OCI-LY3 (cell line): ENCODE results near the gene TCEAL9.
"Not testable (repeated sequence)": the region's sequence is repeated elsewhere in the genome, so short reads cannot be mapped to it uniquely, and the experiment has no call there.

Source experiments
- H2AFZ ChIP-seq: fragments of 200-600, 300-600 bp; shearing (Covaris generic); 2 replicates; pipeline ENCODE4 v1.6.0; 2014; ENCODE audit warnings: antibody characterized with exemption, low read depth, low read length
- H3K27ac ChIP-seq: fragments of 200-600, 300-600 bp; sonication (generic); 2 replicates; pipeline ENCODE4 v1.5.1; 2014; ENCODE audit warnings: mild to moderate bottlenecking, low read length, moderate library complexity, mixed read lengths
- H3K27me3 ChIP-seq: fragments of 200-600, 300-600 bp; sonication (generic); 2 replicates; pipeline ENCODE4 v1.6.1; 2014; ENCODE audit warnings: low read depth, low read length, mixed read lengths
- H3K36me3 ChIP-seq: fragments of 200-600, 300-600 bp; sonication (generic); replicated peaks from 2 replicates; pipeline ENCODE3; 2014; ENCODE audit warnings: low read depth, low read length, mixed read lengths
- H3K4me1 ChIP-seq: fragments of 300-600, 200-600 bp; sonication (generic); 2 replicates; pipeline ENCODE4 v1.6.1; 2014; ENCODE audit warnings: low read length, mixed read lengths
- H3K4me2 ChIP-seq: fragments of 200-600, 300-600 bp; sonication (generic); 2 replicates; pipeline ENCODE4 v1.6.1; 2014; ENCODE audit warnings: low read length, mixed read lengths
- H3K4me3 ChIP-seq: fragments of 300-600, 200-600 bp; sonication (generic); 2 replicates; pipeline ENCODE4 v1.5.1; 2014; ENCODE audit warnings: antibody characterized with exemption, mild to moderate bottlenecking, low read length, moderate library complexity
- H3K79me2 ChIP-seq: fragments of 300-600, 200-600 bp; shearing (Covaris generic); 2 replicates; pipeline ENCODE4 v1.6.1; 2014; ENCODE audit warnings: mild to moderate bottlenecking, low read length, mixed read lengths
- H3K9ac ChIP-seq: fragments of 300-600, 200-600 bp; shearing (Covaris generic); 2 replicates; pipeline ENCODE4 v1.6.0; 2014; ENCODE audit warnings: mild to moderate bottlenecking, low read length, moderate library complexity
- H3K9me3 ChIP-seq: fragments of 200-600, 300-600 bp; shearing (Covaris generic); 2 replicates; pipeline ENCODE4 v1.6.1; 2014; ENCODE audit warnings: low read length, mixed read lengths; ENCODE audit not compliant: insufficient read depth
- H4K20me1 ChIP-seq: fragments of 200-600, 300-600 bp; sonication (generic); 2 replicates; pipeline ENCODE4 v1.6.1; 2016; ENCODE audit warnings: low read length, mixed read lengths; ENCODE audit not compliant: insufficient read depth
- CTCF ChIP-seq: fragments of 200-600, 300-600 bp; sonication (generic); IDR thresholded peaks from 2 replicates; pipeline ENCODE4 v1.5.1; 2014; ENCODE audit warnings: antibody characterized with exemption, low read length, low read depth
- EZH2phosphoT487 ChIP-seq: fragments of 200-600 bp; shearing (Covaris generic); IDR thresholded peaks from 2 replicates; pipeline ENCODE4 v1.6.1; 2018; ENCODE audit warnings: antibody characterized with exemption, mixed run types, low read depth

TCEAL9 gene

GRCh38 chrX:103344606-103345005 lies 11.7 kb upstream of the TCEAL9 start:
- Histone ChIP-seq H3K79me2 (no peaks in the 10 kb centered on the region), H3K27me3 (peaks cover 3% of the 10 kb centered on the region; the same call in 1 of the 2 replicates), H3K4me1 (no peaks in the 10 kb centered on the region), H4K20me1 (no peaks in the 10 kb centered on the region), H3K9ac (no peak overlapping the region), H3K9me3 (no peaks in the 10 kb centered on the region), H3K27ac (no peak overlapping the region), H3K4me2 (no peak overlapping the region), H3K4me3 (no peak overlapping the region), H3K36me3 (no peaks in the 10 kb centered on the region), H2AFZ (no peak overlapping the region)
- TF ChIP-seq CTCF (no peak), EZH2phosphoT487 (no peak)

DNA sequence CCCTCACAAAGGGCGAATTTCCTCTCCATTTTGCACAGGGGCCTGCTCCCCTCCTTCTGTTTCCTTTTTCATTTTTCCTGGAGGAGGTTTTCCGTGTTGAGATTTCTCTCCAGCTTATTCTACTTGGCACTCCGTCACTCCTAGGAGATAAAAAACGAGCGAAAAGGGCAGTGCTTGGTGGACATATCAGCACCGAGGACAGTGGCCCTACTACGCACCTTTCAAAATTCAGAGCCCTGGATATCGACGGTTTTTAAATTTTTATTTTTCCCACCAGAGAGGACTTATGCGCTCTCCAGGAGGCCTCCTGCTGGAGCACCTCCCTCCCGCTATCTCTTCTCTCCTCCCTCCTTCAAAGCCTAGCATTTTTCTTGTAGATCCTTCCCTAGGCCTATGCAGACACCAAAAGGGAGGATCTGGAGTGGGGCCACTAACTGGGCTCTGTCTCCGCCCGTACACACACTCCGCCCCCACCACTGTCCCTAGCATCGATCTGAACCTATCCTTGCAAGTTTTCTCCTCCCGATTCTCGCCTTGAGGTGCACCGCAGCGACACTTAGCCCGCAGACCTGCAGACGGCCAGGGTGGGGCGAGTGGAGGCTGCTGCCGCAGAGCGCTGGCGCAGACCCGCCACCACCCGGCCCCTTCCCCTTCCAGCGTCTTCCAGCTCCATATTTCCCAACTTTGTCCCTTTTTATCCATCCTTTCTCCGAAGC lies 8.5 kb upstream of the TCEAL9 start:
- no peak overlapping the region for H3K27ac ChIP-seq
- H2AFZ ChIP-seq: no peak overlapping the region
- no peak overlapping the region for H3K4me3 ChIP-seq
- no peak for TF ChIP-seq EZH2phosphoT487
- TF ChIP-seq CTCF: no peak
- H3K79me2 ChIP-seq: no peaks in the 10 kb centered on the region
- no peaks in the 10 kb centered on the region for H3K9me3 ChIP-seq
- H3K27me3 ChIP-seq: no peaks in the 10 kb centered on the region
- no peaks in the 10 kb centered on the region for H3K36me3 ChIP-seq
- H3K4me2 ChIP-seq: no peak overlapping the region
- no peaks in the 10 kb centered on the region for H3K4me1 ChIP-seq
- no peaks in the 10 kb centered on the region for H4K20me1 ChIP-seq
- H3K9ac ChIP-seq: no peak overlapping the region

DNA sequence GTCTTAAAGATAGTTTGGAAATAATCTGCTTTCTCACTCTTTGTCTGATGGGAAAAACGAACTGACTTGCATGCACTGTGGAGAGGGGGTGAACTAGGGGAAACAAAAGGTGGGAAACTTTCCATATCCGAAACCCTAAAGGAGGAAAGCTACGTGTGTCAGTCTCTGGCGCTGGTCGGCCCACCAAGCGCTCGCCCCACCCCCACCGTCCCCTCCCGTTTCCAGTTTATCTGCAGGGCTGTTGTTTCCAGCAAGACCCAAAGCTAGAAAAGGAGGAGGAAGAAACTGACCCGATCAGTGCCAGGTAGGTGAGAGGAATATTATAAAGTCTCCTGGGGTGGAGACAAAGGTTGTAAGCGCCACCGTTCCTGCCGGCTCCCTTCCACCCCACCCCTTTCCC lies 552 bp downstream of the TCEAL9 start:
- TF ChIP-seq EZH2phosphoT487: no peak
- no peak for TF ChIP-seq CTCF
- H3K4me1 ChIP-seq: 0 out of 2 replicates have a peak, but pooled peaks cover 5% of the 10 kb centered on the region
- H3K27me3 ChIP-seq: no peaks in the 10 kb centered on the region
- peak overlapping the region; percentile 91 for H3K4me3 ChIP-seq
- H3K9ac ChIP-seq: peak overlapping the region; percentile 75
- no peak overlapping the region for H3K27ac ChIP-seq
- peak overlapping the region; percentile 87 for H3K4me2 ChIP-seq
- H3K36me3 ChIP-seq: no peaks in the 10 kb centered on the region
- H2AFZ ChIP-seq: peak overlapping the region; percentile 95; the same call in 1 of the 2 replicates
- H3K9me3 ChIP-seq: no peaks in the 10 kb centered on the region
- no peaks in the 10 kb centered on the region for H3K79me2 ChIP-seq
- H4K20me1 ChIP-seq: no peaks in the 10 kb centered on the region

DNA sequence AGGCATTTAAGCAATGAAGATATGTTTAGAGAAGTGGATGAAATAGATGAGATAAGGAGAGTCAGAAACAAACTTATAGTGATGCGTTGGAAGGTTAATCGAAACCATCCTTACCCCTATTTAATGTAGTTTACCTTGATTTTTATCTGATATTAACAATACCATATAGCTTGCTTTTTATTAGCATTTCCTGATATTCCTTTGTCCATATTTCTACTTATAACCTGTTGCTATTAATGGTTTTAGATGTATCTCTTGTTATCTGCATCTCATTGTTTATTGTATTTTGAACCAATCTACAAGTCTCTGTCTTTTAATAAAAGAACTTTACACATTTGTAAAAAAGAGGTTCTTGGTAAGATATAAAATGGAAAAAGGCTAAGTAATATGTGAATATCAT lies 1.6 kb downstream of the TCEAL9 start:
- Histone ChIP-seq H3K27ac (no peak overlapping the region), H4K20me1 (no peaks in the 10 kb centered on the region), H3K27me3 (no peaks in the 10 kb centered on the region), H3K36me3 (no peaks in the 10 kb centered on the region), H3K79me2 (no peaks in the 10 kb centered on the region), H3K4me3 (no peak overlapping the region), H3K4me1 (0 out of 2 replicates have a peak, but pooled peaks cover 5% of the 10 kb centered on the region), H2AFZ (no peak overlapping the region), H3K4me2 (0 out of 2 replicates have a peak overlapping the region, but pooled peaks have one; percentile 87), H3K9me3 (no peaks in the 10 kb centered on the region), H3K9ac (no peak overlapping the region)
- TF ChIP-seq CTCF (no peak), EZH2phosphoT487 (no peak)

DNA sequence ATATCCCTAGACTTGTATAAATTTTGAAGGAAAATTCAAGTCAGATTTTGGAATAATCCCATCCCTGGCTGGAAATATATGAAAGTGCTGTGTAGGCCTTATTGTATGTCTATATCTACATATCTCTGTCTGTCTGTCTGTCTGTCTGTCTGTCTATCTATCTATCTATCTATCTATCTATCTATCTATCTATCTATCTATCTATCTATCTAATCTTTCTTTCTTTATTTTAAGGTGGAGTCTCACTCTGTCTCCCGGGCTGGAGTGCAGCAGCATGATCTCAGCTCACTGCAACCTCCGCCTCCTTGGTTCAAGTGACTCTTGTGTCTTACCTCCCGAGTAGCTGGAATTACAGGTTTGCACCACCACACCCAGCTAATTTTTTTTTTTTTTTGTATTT lies 3.3 kb downstream of the TCEAL9 start:
- H3K27me3 ChIP-seq, H2AFZ ChIP-seq, H3K36me3 ChIP-seq, H3K79me2 ChIP-seq, H3K27ac ChIP-seq, H4K20me1 ChIP-seq, H3K9ac ChIP-seq, H3K4me2 ChIP-seq, H3K9me3 ChIP-seq, H3K4me1 ChIP-seq, H3K4me3 ChIP-seq: not testable (repeated sequence)
